Activated CD4-positive, alpha-beta T cell treated with anti-CD3 and anti-CD28 coated beads, Interleukin-2, amount 50 U/mL, for 24 hours (primary cell): ENCODE results near the gene ASB13.
A peak's percentile ranks its signal among the peaks of the same experiment; 100 is the strongest.
"Not testable (repeated sequence)": the region's sequence is repeated elsewhere in the genome, so short reads cannot be mapped to it uniquely, and the experiment has no call there.

Experiments used
- DNase-seq, 2 donors: peaks; one replicate each; pipeline ENCODE4 v3.0.0-alpha.2; 2020; ENCODE audit warnings: low read depth in 1 of 2, low spot score in 1 of 2

The ASB13 gene

GRCh38 chr10:5625992-5626777 lies 40.2 kb downstream of the ASB13 start:
- DNase-seq: no peak

GRCh38 chr10:5624701-5625100 lies 41.7 kb downstream of the ASB13 start:
- no peak for DNase-seq

- peak; percentile 54 to 79 for DNase-seq
Measured at GRCh38 chr10:5623081-5623748, 43.2 kb downstream of the ASB13 start.

GRCh38 chr10:5622186-5622960 lies 44.0 kb downstream of the ASB13 start:
- no peak for DNase-seq

GRCh38 chr10:5621371-5621770 lies 45.0 kb downstream of the ASB13 start:
- not testable (repeated sequence) for DNase-seq

GRCh38 chr10:5620966-5621365 lies 45.4 kb downstream of the ASB13 start:
- DNase-seq: no peak

- no peak for DNase-seq
Measured at GRCh38 chr10:5620223-5620721, 46.1 kb downstream of the ASB13 start.

- DNase-seq: no peak
Measured at GRCh38 chr10:5619362-5620211, 46.8 kb downstream of the ASB13 start.

- DNase-seq: no peak
Measured at GRCh38 chr10:5618829-5619228, 47.6 kb downstream of the ASB13 start.

- no peak for DNase-seq
Measured at GRCh38 chr10:5618042-5618441, 48.4 kb downstream of the ASB13 start.

GRCh38 chr10:5617521-5617920 lies 48.9 kb downstream of the ASB13 start:
- no peak for DNase-seq

- no peak for DNase-seq
Measured at GRCh38 chr10:5616836-5617235, 49.6 kb downstream of the ASB13 start.

GRCh38 chr10:5616046-5616445 lies 50.3 kb downstream of the ASB13 start:
- no peak for DNase-seq

GRCh38 chr10:5615316-5615715 lies 51.1 kb downstream of the ASB13 start:
- no peak for DNase-seq

- no peak for DNase-seq
Measured at GRCh38 chr10:5614155-5614721, 52.2 kb downstream of the ASB13 start.

- DNase-seq: no peak
Measured at GRCh38 chr10:5613481-5614154, 52.8 kb downstream of the ASB13 start.

GRCh38 chr10:5611899-5612680 lies 54.3 kb downstream of the ASB13 start:
- no peak for DNase-seq

GRCh38 chr10:5609952-5610616 lies 56.3 kb downstream of the ASB13 start:
- no peak for DNase-seq
